SK-N-SH (cell line): ENCODE data around the gene GTF3C1. TPM values are rescaled to one million over a fixed set of nuclear protein-coding genes. Genes with fewer than 3 reads are reported as not detected.

Experiments used
- CTCF ChIA-PET: fragments of 300-600, 350-600 bp; formaldehyde crosslinking; extraction: SDS; loops from one replicate; lab custom pipeline; 2021; lab: Yijun Ruan, JAX
- POLR2A ChIA-PET: fragments of 350-600 bp; sonication (Branson Sonifier 250); formaldehyde crosslinking; extraction: SDS; loops from one replicate; lab custom pipeline; 2020; ENCODE audit warnings: antibody characterized with exemption, inconsistent platforms; lab: Yijun Ruan, JAX
- DNase-seq: peaks from one replicate; pipeline ENCODE4 v3.0.0; 2012
- H2AFZ ChIP-seq: fragments of 200-600 bp; sonication (generic); 2 replicates; pipeline ENCODE4 v1.8.1; 2016; ENCODE audit warnings: antibody characterized with exemption, mild to moderate bottlenecking, low read depth
- H3F3A ChIP-seq: fragments of 200-600 bp; sonication (generic); replicated peaks from 2 replicates; pipeline ENCODE3; 2016; ENCODE audit warnings: antibody characterized with exemption, mild to moderate bottlenecking; ENCODE audit not compliant: insufficient read depth
- H3K27ac ChIP-seq, 2 experiments: fragments of 200-500 bp in 1 of 2; fragments of 200-600 bp in 1 of 2; sonication (Bioruptor generic) in 1 of 2; sonication (generic), shearing (Covaris generic) in 1 of 2; 2 replicates each; pipeline versions ENCODE4 v1.5.1 to v1.6.1; 2014 to 2016; ENCODE audit warnings: low read depth in 2 of 2, inconsistent platforms in 1 of 2, low read length in 1 of 2, mild to moderate bottlenecking in 1 of 2, mixed read lengths in 1 of 2
- H3K27me3 ChIP-seq: fragments of 200-600 bp; sonication (generic), shearing (Covaris generic); 2 replicates; pipeline ENCODE4 v1.6.1; 2016; ENCODE audit warnings: mixed run types; ENCODE audit not compliant: insufficient read depth
- H3K36me3 ChIP-seq, 2 experiments: fragments of 200-500 bp in 1 of 2; fragments of 200-600 bp in 1 of 2; sonication (Bioruptor generic) in 1 of 2; sonication (generic) in 1 of 2; replicated peaks in 1 of 2; 2 replicates each; pipeline versions ENCODE3 to v1.5.1; 2014 to 2016; ENCODE audit warnings: low read length in 1 of 2, mild to moderate bottlenecking in 1 of 2; ENCODE audit not compliant: insufficient read depth in 2 of 2, control insufficient read depth in 1 of 2
- H3K4me1 ChIP-seq, 2 experiments: fragments of 200-500 bp in 1 of 2; fragments of 200-600 bp in 1 of 2; sonication (Bioruptor generic) in 1 of 2; sonication (generic), shearing (Covaris generic) in 1 of 2; 2 replicates each; pipeline versions ENCODE4 v1.5.1 to v1.6.1; 2014 to 2016; ENCODE audit warnings: low read depth in 1 of 2, low read length in 1 of 2, mixed run types in 1 of 2; ENCODE audit not compliant: insufficient read depth in 2 of 2, control insufficient read depth in 1 of 2
- H3K4me2 ChIP-seq: fragments of 200-600 bp; sonication (generic), shearing (Covaris generic); 2 replicates; pipeline ENCODE4 v1.6.1; 2017; ENCODE audit warnings: mixed run types
- H3K4me3 ChIP-seq, 2 experiments: fragments of 200-500 bp in 1 of 2; fragments of 200-600 bp in 1 of 2; sonication (Bioruptor generic) in 1 of 2; sonication (generic), shearing (Covaris generic) in 1 of 2; 2 replicates each; pipeline versions ENCODE4 v1.5.1 to v1.8.1; 2014 to 2016; ENCODE audit warnings: low read depth in 2 of 2, inconsistent platforms in 1 of 2, low read length in 1 of 2, mild to moderate bottlenecking in 1 of 2, mixed read lengths in 1 of 2, moderate library complexity in 1 of 2
- H3K79me2 ChIP-seq: fragments of 200-600 bp; sonication (generic); 2 replicates; pipeline ENCODE4 v1.8.1; 2017; ENCODE audit warnings: mild to moderate bottlenecking; ENCODE audit not compliant: insufficient read depth
- H3K9ac ChIP-seq: fragments of 200-600 bp; sonication (generic); 2 replicates; pipeline ENCODE4 v1.6.1; 2017; ENCODE audit warnings: mixed run types
- H3K9me2 ChIP-seq: fragments of 200-600 bp; sonication (generic); 2 replicates; pipeline ENCODE4 v1.6.1; 2017; ENCODE audit warnings: mixed run types
- H3K9me3 ChIP-seq: fragments of 200-600 bp; sonication (generic); 2 replicates; pipeline ENCODE4 v1.6.1; 2017; ENCODE audit warnings: mixed run types, mild to moderate bottlenecking, moderate library complexity
- H4K20me1 ChIP-seq: fragments of 200-600 bp; sonication (generic); 2 replicates; pipeline ENCODE4 v1.6.1; 2017; ENCODE audit warnings: mild to moderate bottlenecking, mixed run types; ENCODE audit not compliant: insufficient read depth
- CHD2 ChIP-seq: fragments of 150-350 bp; IDR thresholded peaks from 2 replicates; pipeline ENCODE4 v1.6.1; 2018; ENCODE audit warnings: low read length; ENCODE audit not compliant: partially characterized antibody
- CTCF ChIP-seq: fragments of 200-600 bp; sonication (generic); IDR thresholded peaks from 2 replicates; pipeline ENCODE4 v1.6.1; 2017; ENCODE audit warnings: antibody characterized with exemption, mild to moderate bottlenecking, moderate library complexity
- EP300 ChIP-seq, 2 experiments: IDR thresholded peaks; 2 replicates each; pipeline versions ENCODE4 v1.4.0 to v1.6.1; 2012; ENCODE audit warnings: borderline replicate concordance in 1 of 2, low read depth in 1 of 2, low read length in 1 of 2
- EZH2phosphoT487 ChIP-seq: fragments of 200-600 bp; sonication (generic); IDR thresholded peaks from 2 replicates; pipeline ENCODE4 v1.6.1; 2017; ENCODE audit warnings: low read depth, mixed run types, mild to moderate bottlenecking, antibody characterized with exemption, moderate library complexity, borderline replicate concordance
- FOXM1 ChIP-seq: IDR thresholded peaks from 2 replicates; pipeline ENCODE4 v1.4.0; 2012; ENCODE audit warnings: low read depth, mild to moderate bottlenecking
- JUND ChIP-seq: IDR thresholded peaks from 2 replicates; pipeline ENCODE4 v1.4.0; 2012
- MEF2A ChIP-seq: IDR thresholded peaks from 2 replicates; pipeline ENCODE4 v1.4.0; 2012; ENCODE audit warnings: low read depth, borderline replicate concordance
- MXI1 ChIP-seq: IDR thresholded peaks from 2 replicates; pipeline ENCODE4 v1.6.1; 2012; ENCODE audit warnings: mild to moderate bottlenecking, low read depth, low read length, improper control_type of control experiment
- NFIC ChIP-seq: IDR thresholded peaks from 2 replicates; pipeline ENCODE4 v1.4.0; 2012; ENCODE audit warnings: borderline replicate concordance
- PBX3 ChIP-seq: IDR thresholded peaks from 2 replicates; pipeline ENCODE4; 2012
- RCOR1 ChIP-seq: fragments of 150-350 bp; IDR thresholded peaks from 2 replicates; pipeline ENCODE4 v1.6.1; 2017; ENCODE audit warnings: antibody characterized with exemption, low read length
- REST ChIP-seq: IDR thresholded peaks from 2 replicates; pipeline ENCODE4 v1.6.1; 2012; ENCODE audit warnings: mild to moderate bottlenecking, low read depth, low read length, moderate library complexity
- RFX5 ChIP-seq: IDR thresholded peaks from 2 replicates; pipeline ENCODE4 v1.6.1; 2012; ENCODE audit warnings: mild to moderate bottlenecking, improper control_type of control experiment, low read length
- RXRA ChIP-seq: IDR thresholded peaks from 2 replicates; pipeline ENCODE4 v1.4.0; 2012; ENCODE audit warnings: low read depth, mild to moderate bottlenecking, borderline replicate concordance
- SIN3A ChIP-seq: IDR thresholded peaks from 2 replicates; pipeline ENCODE4 v1.6.1; 2012; ENCODE audit warnings: low read depth, mild to moderate bottlenecking, low read length, moderate library complexity, borderline replicate concordance
- TAF1 ChIP-seq: IDR thresholded peaks from 2 replicates; pipeline ENCODE4 v1.6.1; 2012; ENCODE audit warnings: low read depth, mild to moderate bottlenecking, low read length, moderate library complexity, borderline replicate concordance
- WGBS: methylation state at CpG from one replicate; pipeline ENCODE4 v1.1.6; 2017; ENCODE audit warnings: low lambda C conversion rate; 5-methylcytosine and 5-hydroxymethylcytosine counted together
- polyA plus RNA-seq, 3 experiments: library from polyadenylated mRNA; depleted of rRNA; stranded (reverse); fragments of >200 nt; gene quantifications; 2 replicates each; pipeline ENCODE4 v1.2.3, GENCODE V29; 2012
- TF ChIP-seq, protein P1 (sequence below): fragments of 150-350 bp; IDR thresholded peaks from 2 replicates; pipeline ENCODE4 v1.6.1; 2016; ENCODE audit warnings: mild to moderate bottlenecking, low read depth, low read length
- TF ChIP-seq, protein P2 (sequence below): IDR thresholded peaks from 2 replicates; pipeline ENCODE4 v1.4.0; 2012; ENCODE audit warnings: low read depth

The GTF3C1 gene
- polyA plus RNA-seq, 1 of the 3 experiments (the other 2 are of a cell fraction): 47.2 TPM

DNA sequence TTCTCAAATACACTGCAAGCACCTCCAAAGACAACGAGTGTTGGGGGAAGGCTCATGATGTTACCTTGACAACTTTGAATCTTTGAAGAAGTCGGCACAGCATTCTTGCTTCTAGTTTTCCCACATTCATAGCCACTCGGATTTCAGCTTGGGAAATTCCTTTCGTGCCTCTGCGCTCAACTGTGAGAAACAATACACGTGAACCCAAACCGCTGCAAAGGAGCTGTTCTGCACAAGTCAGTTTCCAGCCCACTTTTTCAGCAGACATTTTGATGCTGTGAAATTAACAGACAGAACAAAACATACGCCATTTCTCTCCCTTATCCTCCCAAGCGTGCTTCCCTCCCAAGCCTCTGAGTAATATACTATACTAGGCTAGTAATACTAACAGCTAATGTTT is 41.2 kb downstream of the GTF3C1 start:
- no peaks in the 10 kb centered on the region for H3K9me2 ChIP-seq
- no peak overlapping the region for H2AFZ ChIP-seq
- H3K9ac ChIP-seq: no peak overlapping the region
- H3K4me3 ChIP-seq: no peak overlapping the region
- CTCF ChIA-PET: no interaction called here
- WGBS: 90% methylated on average over 9 of the region's 9 CpGs
- peaks cover 36 to 77% of the 10 kb centered on the region in 2 experiments for H3K36me3 ChIP-seq
- H4K20me1 ChIP-seq: no peaks in the 10 kb centered on the region
- H3K27me3 ChIP-seq: no peaks in the 10 kb centered on the region
- H3K27ac ChIP-seq: no peak overlapping the region
- no peaks in the 10 kb centered on the region for H3K4me1 ChIP-seq
- no peaks in the 10 kb centered on the region for H3K9me3 ChIP-seq
- 0 out of 2 replicates have a peak, but pooled peaks cover 2% of the 10 kb centered on the region for H3K79me2 ChIP-seq
- TF ChIP-seq MEF2A (no peak), JUND (no peak), EZH2phosphoT487 (no peak), RFX5 (no peak), SIN3A (no peak), PBX3 (no peak), RCOR1 (no peak), TAF1 (no peak), EP300 (IDR thresholded peaks at IDR 0.05; ENCODE audit: borderline replicate concordance in 1 of 2, low read depth in 1 of 2, low read length in 1 of 2) (no peak), MXI1 (no peak), NFIC (no peak), CHD2 (no peak), CTCF (no peak), RXRA (no peak), FOXM1 (no peak), REST (no peak)
- TF ChIP-seq, protein P1, sequence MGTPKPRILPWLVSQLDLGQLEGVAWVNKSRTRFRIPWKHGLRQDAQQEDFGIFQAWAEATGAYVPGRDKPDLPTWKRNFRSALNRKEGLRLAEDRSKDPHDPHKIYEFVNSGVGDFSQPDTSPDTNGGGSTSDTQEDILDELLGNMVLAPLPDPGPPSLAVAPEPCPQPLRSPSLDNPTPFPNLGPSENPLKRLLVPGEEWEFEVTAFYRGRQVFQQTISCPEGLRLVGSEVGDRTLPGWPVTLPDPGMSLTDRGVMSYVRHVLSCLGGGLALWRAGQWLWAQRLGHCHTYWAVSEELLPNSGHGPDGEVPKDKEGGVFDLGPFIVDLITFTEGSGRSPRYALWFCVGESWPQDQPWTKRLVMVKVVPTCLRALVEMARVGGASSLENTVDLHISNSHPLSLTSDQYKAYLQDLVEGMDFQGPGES: no peak
- TF ChIP-seq, protein P2, sequence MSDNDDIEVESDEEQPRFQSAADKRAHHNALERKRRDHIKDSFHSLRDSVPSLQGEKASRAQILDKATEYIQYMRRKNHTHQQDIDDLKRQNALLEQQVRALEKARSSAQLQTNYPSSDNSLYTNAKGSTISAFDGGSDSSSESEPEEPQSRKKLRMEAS: no peak
- POLR2A ChIA-PET: no interaction called here
- no peak for DNase-seq
- no peaks in the 10 kb centered on the region for H3F3A ChIP-seq
- no peak overlapping the region for H3K4me2 ChIP-seq
